ENCODE measurements around the gene EPS15. TPM values are rescaled to one million over a fixed set of nuclear protein-coding genes. Genes with fewer than 3 reads are reported as not detected.

Gene EPS15
- total RNA-seq, 1 experiment from 2014 or later, result 54.4 TPM

DNA sequence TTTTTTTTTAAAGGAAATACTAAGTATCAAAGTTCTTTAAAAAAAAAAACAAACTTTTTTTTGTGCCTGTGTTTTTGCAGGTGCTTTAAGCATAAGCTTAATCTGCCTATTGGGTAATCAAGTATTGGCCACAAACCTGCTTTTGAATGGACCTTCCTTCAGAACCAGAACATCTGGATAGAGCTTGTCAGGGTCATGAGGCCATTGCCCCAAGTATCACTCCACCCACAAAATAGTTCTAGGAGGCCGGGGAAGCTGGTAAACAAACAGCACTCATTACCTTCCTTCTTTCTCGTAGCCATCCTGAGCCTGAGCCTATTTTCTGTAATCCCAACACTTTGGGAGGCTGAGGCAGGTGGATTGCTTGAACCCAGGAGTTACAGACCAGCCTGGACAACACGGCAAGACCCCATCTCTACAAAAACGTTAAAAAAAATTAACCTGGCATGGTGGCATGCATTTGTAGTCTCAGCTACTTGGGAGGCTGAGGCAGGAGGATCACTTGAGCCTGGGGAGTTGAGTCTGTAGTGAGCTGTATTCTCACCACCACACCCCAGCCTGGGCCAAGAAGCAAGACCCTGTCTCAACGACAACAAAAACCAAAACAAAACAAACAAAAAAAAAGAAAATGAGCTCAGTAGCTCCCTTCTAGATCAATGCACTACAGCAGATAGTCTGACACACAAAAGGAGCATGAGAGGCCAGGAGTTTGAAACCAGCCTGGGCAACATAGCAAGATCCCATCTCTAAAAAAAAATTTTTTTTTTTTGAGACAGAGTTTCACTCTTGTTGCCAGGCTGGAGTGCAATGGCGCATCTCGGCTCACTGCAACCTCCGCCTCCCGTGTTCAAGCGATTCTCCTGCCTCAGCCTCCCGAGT is 34.1 kb upstream of the EPS15 start:
- no peak for TF ChIP-seq SIN3A (IDR thresholded peaks at IDR 0.05; ENCODE audit: borderline replicate concordance, insufficient read depth, low read depth, low read length)
- TF ChIP-seq, protein P1, sequence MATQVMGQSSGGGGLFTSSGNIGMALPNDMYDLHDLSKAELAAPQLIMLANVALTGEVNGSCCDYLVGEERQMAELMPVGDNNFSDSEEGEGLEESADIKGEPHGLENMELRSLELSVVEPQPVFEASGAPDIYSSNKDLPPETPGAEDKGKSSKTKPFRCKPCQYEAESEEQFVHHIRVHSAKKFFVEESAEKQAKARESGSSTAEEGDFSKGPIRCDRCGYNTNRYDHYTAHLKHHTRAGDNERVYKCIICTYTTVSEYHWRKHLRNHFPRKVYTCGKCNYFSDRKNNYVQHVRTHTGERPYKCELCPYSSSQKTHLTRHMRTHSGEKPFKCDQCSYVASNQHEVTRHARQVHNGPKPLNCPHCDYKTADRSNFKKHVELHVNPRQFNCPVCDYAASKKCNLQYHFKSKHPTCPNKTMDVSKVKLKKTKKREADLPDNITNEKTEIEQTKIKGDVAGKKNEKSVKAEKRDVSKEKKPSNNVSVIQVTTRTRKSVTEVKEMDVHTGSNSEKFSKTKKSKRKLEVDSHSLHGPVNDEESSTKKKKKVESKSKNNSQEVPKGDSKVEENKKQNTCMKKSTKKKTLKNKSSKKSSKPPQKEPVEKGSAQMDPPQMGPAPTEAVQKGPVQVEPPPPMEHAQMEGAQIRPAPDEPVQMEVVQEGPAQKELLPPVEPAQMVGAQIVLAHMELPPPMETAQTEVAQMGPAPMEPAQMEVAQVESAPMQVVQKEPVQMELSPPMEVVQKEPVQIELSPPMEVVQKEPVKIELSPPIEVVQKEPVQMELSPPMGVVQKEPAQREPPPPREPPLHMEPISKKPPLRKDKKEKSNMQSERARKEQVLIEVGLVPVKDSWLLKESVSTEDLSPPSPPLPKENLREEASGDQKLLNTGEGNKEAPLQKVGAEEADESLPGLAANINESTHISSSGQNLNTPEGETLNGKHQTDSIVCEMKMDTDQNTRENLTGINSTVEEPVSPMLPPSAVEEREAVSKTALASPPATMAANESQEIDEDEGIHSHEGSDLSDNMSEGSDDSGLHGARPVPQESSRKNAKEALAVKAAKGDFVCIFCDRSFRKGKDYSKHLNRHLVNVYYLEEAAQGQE (IDR thresholded peaks at IDR 0.05; ENCODE audit: insufficient read depth in 1 of 2, low read depth in 2 of 2, low read length in 1 of 2), result no peak
- TF ChIP-seq, protein P2, sequence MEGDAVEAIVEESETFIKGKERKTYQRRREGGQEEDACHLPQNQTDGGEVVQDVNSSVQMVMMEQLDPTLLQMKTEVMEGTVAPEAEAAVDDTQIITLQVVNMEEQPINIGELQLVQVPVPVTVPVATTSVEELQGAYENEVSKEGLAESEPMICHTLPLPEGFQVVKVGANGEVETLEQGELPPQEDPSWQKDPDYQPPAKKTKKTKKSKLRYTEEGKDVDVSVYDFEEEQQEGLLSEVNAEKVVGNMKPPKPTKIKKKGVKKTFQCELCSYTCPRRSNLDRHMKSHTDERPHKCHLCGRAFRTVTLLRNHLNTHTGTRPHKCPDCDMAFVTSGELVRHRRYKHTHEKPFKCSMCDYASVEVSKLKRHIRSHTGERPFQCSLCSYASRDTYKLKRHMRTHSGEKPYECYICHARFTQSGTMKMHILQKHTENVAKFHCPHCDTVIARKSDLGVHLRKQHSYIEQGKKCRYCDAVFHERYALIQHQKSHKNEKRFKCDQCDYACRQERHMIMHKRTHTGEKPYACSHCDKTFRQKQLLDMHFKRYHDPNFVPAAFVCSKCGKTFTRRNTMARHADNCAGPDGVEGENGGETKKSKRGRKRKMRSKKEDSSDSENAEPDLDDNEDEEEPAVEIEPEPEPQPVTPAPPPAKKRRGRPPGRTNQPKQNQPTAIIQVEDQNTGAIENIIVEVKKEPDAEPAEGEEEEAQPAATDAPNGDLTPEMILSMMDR (IDR thresholded peaks at IDR 0.05), result no peak
- TF ChIP-seq TCF7L2 (IDR thresholded peaks at IDR 0.05; ENCODE audit: low read depth, low read length), result no peak
- TF ChIP-seq POLR2AphosphoS5 (IDR thresholded peaks at IDR 0.05; ENCODE audit: low read depth, low read length), result no peak
- POLR2A ChIA-PET, result no interaction called here
- no peaks in the 10 kb centered on the region for H3K9me3 ChIP-seq (ENCODE audit: control insufficient read depth, insufficient read depth, low read depth, low read length)
- in situ Hi-C loops (cut with HindIII; ENCODE audit: low pct_unique_long_range_greater_than_20kb, low sequenced_read_pairs), result no loop called here
- intact Hi-C loops (cut with micrococcal nuclease; ENCODE audit: unreplicated experiment), result no loop called here
- no peak overlapping the region for H3K4me3 ChIP-seq (ENCODE audit: low read depth in 2 of 2, low read length in 2 of 2)
- CTCF ChIA-PET, result interaction anchor here (0.7 kb wide), 1 partner anchor 23 kb away, joined by 3 read pairs; no protein-coding TSS in a partner anchor
- ATAC-seq (no peak), DNase-seq (ENCODE audit: low read depth, low spot score) (no peak)
- peaks cover 18% of the 10 kb centered on the region for H3K4me1 ChIP-seq (ENCODE audit: control insufficient read depth, insufficient read depth, low read length)
- no peaks in the 10 kb centered on the region for H3K27me3 ChIP-seq (ENCODE audit: control insufficient read depth, insufficient read depth, low read length)
- peak overlapping the region; percentile 25; the same call in 1 of the 2 replicates for H3K27ac ChIP-seq (ENCODE audit: low read length)
- no peaks in the 10 kb centered on the region for H3K36me3 ChIP-seq (ENCODE audit: control insufficient read depth, insufficient read depth, low read length)
- BruUV-seq (replicated peaks), result no TSS peak

DNA sequence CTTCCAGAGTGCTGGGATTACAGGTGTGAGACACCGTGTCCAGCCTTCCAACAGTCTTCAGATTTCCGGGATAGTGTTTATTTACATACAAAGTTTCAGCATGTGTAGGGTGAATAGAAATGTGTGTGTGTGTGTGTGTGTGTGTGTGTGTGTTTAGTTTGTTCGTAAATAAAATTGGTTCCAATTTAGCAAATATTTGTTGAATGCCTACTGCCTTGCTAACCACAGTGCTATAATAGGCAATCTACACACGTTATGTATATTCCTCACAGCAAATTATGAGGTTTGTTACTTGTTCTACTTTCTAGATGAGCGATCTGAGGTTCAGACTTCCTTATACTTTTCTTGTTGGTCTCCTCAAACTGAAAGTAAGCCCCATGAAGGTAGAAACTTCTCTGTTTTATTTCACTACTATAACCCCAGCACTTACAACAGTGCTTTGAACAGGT is 32.8 kb upstream of the EPS15 start:
- Histone ChIP-seq H3K4me1 (ENCODE audit: control insufficient read depth, insufficient read depth, low read length) (peaks cover 7% of the 10 kb centered on the region), H3K36me3 (ENCODE audit: control insufficient read depth, insufficient read depth, low read length) (no peaks in the 10 kb centered on the region), H3K9me3 (ENCODE audit: control insufficient read depth, insufficient read depth, low read depth, low read length) (no peaks in the 10 kb centered on the region), H3K27ac (ENCODE audit: low read length) (peak overlapping the region; percentile 52), H3K27me3 (ENCODE audit: control insufficient read depth, insufficient read depth, low read length) (no peaks in the 10 kb centered on the region), H3K4me3 (ENCODE audit: low read depth in 2 of 2, low read length in 2 of 2) (no peak overlapping the region)
- no TSS peak for BruUV-seq (replicated peaks)
- no peak for DNase-seq (ENCODE audit: low read depth, low spot score)
- in situ Hi-C loops (cut with HindIII; ENCODE audit: low pct_unique_long_range_greater_than_20kb, low sequenced_read_pairs) (no loop called here), intact Hi-C loops (cut with micrococcal nuclease; ENCODE audit: unreplicated experiment) (no loop called here)
- ChIA-PET POLR2A (no interaction called here), CTCF (no interaction called here)
- TF ChIP-seq TCF7L2 (IDR thresholded peaks at IDR 0.05; ENCODE audit: low read depth, low read length), result no peak
- TF ChIP-seq, protein P1 (IDR thresholded peaks at IDR 0.05; ENCODE audit: insufficient read depth in 1 of 2, low read depth in 2 of 2, low read length in 1 of 2), result no peak
- no peak for TF ChIP-seq SIN3A (IDR thresholded peaks at IDR 0.05; ENCODE audit: borderline replicate concordance, insufficient read depth, low read depth, low read length)
- TF ChIP-seq, protein P2 (IDR thresholded peaks at IDR 0.05), result no peak
- TF ChIP-seq POLR2AphosphoS5 (IDR thresholded peaks at IDR 0.05; ENCODE audit: low read depth, low read length), result no peak
- peak; percentile 57 for ATAC-seq

Data from Panc1 (cell line).